Testis (tissue), 3 donors: Measurements from ENCODE around the gene PDIA6. TPM values are rescaled to one million over a fixed set of nuclear protein-coding genes. Genes with fewer than 3 reads are reported as not detected.
"Not testable (repeated sequence)": the region's sequence is repeated elsewhere in the genome, so short reads cannot be mapped to it uniquely, and the experiment has no call there.

Source experiments
- DNase-seq: peaks from one replicate; pipeline ENCODE4 v3.0.0-alpha.2; 2019
- H3K27ac ChIP-seq, 2 donors: fragments of 200-600 bp; sonication (generic); one replicate each; pipeline ENCODE4 v1.5.1; 2019
- H3K27me3 ChIP-seq: fragments of 200-600 bp; sonication (generic); one replicate; pipeline ENCODE4 v1.5.1; 2019
- H3K36me3 ChIP-seq: fragments of 200-600 bp; sonication (generic); one replicate; pipeline ENCODE4 v1.5.1; 2017; ENCODE audit warnings: low read depth; ENCODE audit errors: missing control alignments
- H3K4me1 ChIP-seq: fragments of 200-600 bp; sonication (generic); one replicate; pipeline ENCODE4 v1.5.1; 2019
- H3K4me3 ChIP-seq, 2 donors: fragments of 200-600 bp; sonication (generic); one replicate each; pipeline ENCODE4 v1.5.1; 2017 to 2019
- H3K9me3 ChIP-seq: fragments of 200-600 bp; sonication (generic); one replicate; pipeline ENCODE4 v1.5.1; 2017
- CTCF ChIP-seq, 3 experiments: fragments of 450-650 bp in 2 of 3; fragments of 200-600 bp in 1 of 3; sonication (generic) in 1 of 3; IDR thresholded peaks; one replicate each; pipeline ENCODE4 v1.5.1; 2016 to 2019; ENCODE audit warnings: antibody characterized with exemption in 3 of 3, mild to moderate bottlenecking in 2 of 3, moderate library complexity in 1 of 3
- POLR2A ChIP-seq: fragments of 450-650 bp; IDR thresholded peaks from one replicate; pipeline ENCODE4 v1.6.1; 2017; ENCODE audit warnings: antibody characterized with exemption, mild to moderate bottlenecking, moderate library complexity
- WGBS, 2 donors: methylation state at CpG; one replicate each; pipeline ENCODE4 v1.1.5; 2018; 5-methylcytosine and 5-hydroxymethylcytosine counted together
- intact Hi-C: fragments of 100-400 bp; cut with DNase I; formaldehyde crosslinking; loops from one replicate; pipeline ENCODE4 v1.15.1; 2023; ENCODE audit warnings: low total_unique reads
- polyA plus RNA-seq: library from polyadenylated mRNA; stranded (reverse); fragments of 350-450 nt; fragmentation: Illumina TruSeq; extraction: RNeasy Lipid Tissue Mini Kit (QIAGEN cat#74804); gene quantifications from one replicate; pipeline ENCODE4 v1.2.3, GENCODE V29; 2014; ENCODE audit warnings: low read depth, low replicate concordance; ENCODE audit not compliant: insufficient read depth
- total RNA-seq, 2 donors: library from RNA; depleted of rRNA; stranded (reverse); fragments of >200 nt; gene quantifications; one replicate each; pipeline ENCODE4 v1.2.3, GENCODE V29; 2016

The PDIA6 gene
- total and polyA plus RNA-seq, 3 donors from 2014 or later, result 74.3 to 123 (median 78.4) TPM

- TF ChIP-seq CTCF (IDR thresholded peaks at IDR 0.05) (no peak), POLR2A (no peak)
- Histone ChIP-seq H3K36me3 (no peaks in the 10 kb centered on the region), H3K9me3 (no peaks in the 10 kb centered on the region), H3K27ac (no peak overlapping the region), H3K4me3 (no peak overlapping the region), H3K4me1 (peaks cover 4% of the 10 kb centered on the region), H3K27me3 (no peaks in the 10 kb centered on the region)
- no peak for DNase-seq
- WGBS, 2 donors, result 64 to 70% methylated on average over 13 of the region's 13 CpGs
- intact Hi-C loops, result no loop called here
Measured at GRCh38 chr2:10820978-10821695, 8.6 kb upstream of the PDIA6 start.

GRCh38 chr2:10820562-10820961 is 8.0 kb upstream of the PDIA6 start:
- Histone ChIP-seq H3K36me3 (no peaks in the 10 kb centered on the region), H3K9me3 (no peaks in the 10 kb centered on the region), H3K4me1 (peaks cover 4% of the 10 kb centered on the region), H3K27me3 (no peaks in the 10 kb centered on the region), H3K27ac (no peak overlapping the region), H3K4me3 (no peak overlapping the region)
- TF ChIP-seq CTCF (IDR thresholded peaks at IDR 0.05), result no peak
- no peak for TF ChIP-seq POLR2A
- DNase-seq, result peak; percentile 56
- WGBS, 2 donors, result 26 to 28% methylated on average over 8 of the region's 8 CpGs
- intact Hi-C loops, result no loop called here

GRCh38 chr2:10819714-10820314 is 7.2 kb upstream of the PDIA6 start:
- H3K27ac ChIP-seq, result no peak overlapping the region
- peaks cover 4% of the 10 kb centered on the region for H3K4me1 ChIP-seq
- H3K9me3 ChIP-seq, result no peaks in the 10 kb centered on the region
- no peaks in the 10 kb centered on the region for H3K27me3 ChIP-seq
- intact Hi-C loops, result no loop called here
- 85 to 90% methylated on average over 12 of the region's 12 CpGs for WGBS, 2 donors
- DNase-seq, result no peak
- TF ChIP-seq CTCF (IDR thresholded peaks at IDR 0.05), result no peak
- TF ChIP-seq POLR2A, result no peak
- H3K36me3 ChIP-seq, result no peaks in the 10 kb centered on the region
- H3K4me3 ChIP-seq, result no peak overlapping the region

- no peak for DNase-seq
- no peaks in the 10 kb centered on the region for H3K9me3 ChIP-seq
- 72 to 75% methylated on average over 3 of the region's 3 CpGs for WGBS, 2 donors
Measured at GRCh38 chr2:10818984-10819383, 6.4 kb upstream of the PDIA6 start.

GRCh38 chr2:10818305-10818704 is 5.7 kb upstream of the PDIA6 start:
- intact Hi-C loops, H3K9me3 ChIP-seq, H3K4me3 ChIP-seq, H3K36me3 ChIP-seq, DNase-seq, H3K4me1 ChIP-seq, H3K27me3 ChIP-seq, H3K27ac ChIP-seq: not testable (repeated sequence)
- 69 to 92% methylated on average over 3 of the region's 3 CpGs for WGBS, 2 donors

More at GRCh38 chr2:10818984-10819383, 6.4 kb upstream of the PDIA6 start:
- intact Hi-C loops, result no loop called here
- Histone ChIP-seq H3K4me1 (peaks cover 4% of the 10 kb centered on the region), H3K36me3 (no peaks in the 10 kb centered on the region), H3K27me3 (no peaks in the 10 kb centered on the region), H3K4me3 (no peak overlapping the region), H3K27ac (no peak overlapping the region)
- TF ChIP-seq POLR2A (no peak), CTCF (IDR thresholded peaks at IDR 0.05) (no peak)
